GM12891 (cell line): Measurements from ENCODE around the gene PRKACA.

Experiments used
- PAX5 ChIP-seq: IDR thresholded peaks from 2 replicates; pipeline ENCODE4 v1.6.1; 2011; ENCODE audit warnings: low read length, moderate library complexity, mild to moderate bottlenecking; ENCODE audit not compliant: insufficient read depth, severe bottlenecking
- POLR2A ChIP-seq: IDR thresholded peaks from 2 replicates; pipeline ENCODE4 v1.6.1; 2011; ENCODE audit warnings: low read depth, low read length, control low read depth
- POLR2AphosphoS5 ChIP-seq: IDR thresholded peaks from 2 replicates; pipeline ENCODE4 v1.6.1; 2011; ENCODE audit warnings: low read depth, low read length, control low read depth
- POU2F2 ChIP-seq: IDR thresholded peaks from 2 replicates; pipeline ENCODE4 v1.6.1; 2011; ENCODE audit warnings: low read depth, mild to moderate bottlenecking, control low read depth, low read length, moderate library complexity
- SPI1 ChIP-seq: IDR thresholded peaks from 2 replicates; pipeline ENCODE4 v1.6.1; 2011; ENCODE audit warnings: low read depth, low read length, control low read depth
- TAF1 ChIP-seq: IDR thresholded peaks from 2 replicates; pipeline ENCODE4 v1.6.1; 2011; ENCODE audit warnings: low read depth, low read length, control low read depth

DNA sequence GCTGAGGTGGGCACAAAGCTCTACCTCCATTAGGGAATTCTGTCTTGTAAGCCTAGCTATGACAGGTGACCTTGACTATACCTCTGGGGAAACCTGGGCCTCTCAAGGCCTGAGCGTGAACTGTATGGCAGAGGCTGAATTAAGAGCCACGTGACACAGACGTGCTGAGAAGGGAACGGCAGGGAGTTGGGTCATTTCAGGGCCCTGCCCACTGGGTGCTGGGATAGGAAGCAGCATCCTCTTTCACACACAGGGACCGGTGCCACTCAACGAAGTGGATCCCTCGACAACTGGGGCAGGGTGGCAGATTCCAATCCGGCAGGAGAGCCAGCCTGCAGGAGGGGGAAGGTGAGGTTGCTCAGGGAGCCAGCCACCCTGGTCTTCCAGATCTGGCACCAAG lies 9.6 kb upstream of the PRKACA start:
- TF ChIP-seq PAX5 = no peak
- no peak for TF ChIP-seq POLR2AphosphoS5
- TF ChIP-seq TAF1 = no peak
- no peak for TF ChIP-seq POLR2A
- TF ChIP-seq POU2F2 = no peak
- no peak for TF ChIP-seq SPI1
